ENCODE data around the gene TXNDC2.

Gene TXNDC2

GRCh38 chr18:9878783-9879242 lies 7.0 kb upstream of the TXNDC2 start:
- TF ChIP-seq CTCF (IDR thresholded peaks at IDR 0.05), result no peak
- H3K27ac Mint-ChIP-seq, result no peak overlapping the region
- H3K4me3 Mint-ChIP-seq, result no peak overlapping the region
- no peaks in the 10 kb centered on the region for H3K27me3 Mint-ChIP-seq (ENCODE audit: low read depth, poor library complexity)
- peaks cover 6% of the 10 kb centered on the region for H3K4me1 Mint-ChIP-seq
- no peaks in the 10 kb centered on the region for H3K9me3 Mint-ChIP-seq
- DNase-seq, result no peak
- H3K36me3 Mint-ChIP-seq (ENCODE audit: low read depth), result no peaks in the 10 kb centered on the region

GRCh38 chr18:9884090-9884489 lies 1.7 kb upstream of the TXNDC2 start:
- TF ChIP-seq CTCF (IDR thresholded peaks at IDR 0.05), result no peak
- Mint-ChIP-seq H3K4me3 (no peak overlapping the region), H3K9me3 (no peaks in the 10 kb centered on the region), H3K27ac (no peak overlapping the region), H3K36me3 (ENCODE audit: low read depth) (no peaks in the 10 kb centered on the region), H3K27me3 (ENCODE audit: low read depth, poor library complexity) (peaks cover 9% of the 10 kb centered on the region), H3K4me1 (peaks cover 3% of the 10 kb centered on the region)
- no peak for DNase-seq

- H3K4me3 Mint-ChIP-seq, result no peak overlapping the region
- no peaks in the 10 kb centered on the region for H3K9me3 Mint-ChIP-seq
- H3K27me3 Mint-ChIP-seq (ENCODE audit: low read depth, poor library complexity), result peaks cover 9% of the 10 kb centered on the region
- DNase-seq, result no peak
- H3K27ac Mint-ChIP-seq, result no peak overlapping the region
- no peak for TF ChIP-seq CTCF (IDR thresholded peaks at IDR 0.05)
- H3K4me1 Mint-ChIP-seq, result peaks cover 6% of the 10 kb centered on the region
- H3K36me3 Mint-ChIP-seq (ENCODE audit: low read depth), result no peaks in the 10 kb centered on the region
Measured at GRCh38 chr18:9884532-9885140, 1.1 kb upstream of the TXNDC2 start.

DNA sequence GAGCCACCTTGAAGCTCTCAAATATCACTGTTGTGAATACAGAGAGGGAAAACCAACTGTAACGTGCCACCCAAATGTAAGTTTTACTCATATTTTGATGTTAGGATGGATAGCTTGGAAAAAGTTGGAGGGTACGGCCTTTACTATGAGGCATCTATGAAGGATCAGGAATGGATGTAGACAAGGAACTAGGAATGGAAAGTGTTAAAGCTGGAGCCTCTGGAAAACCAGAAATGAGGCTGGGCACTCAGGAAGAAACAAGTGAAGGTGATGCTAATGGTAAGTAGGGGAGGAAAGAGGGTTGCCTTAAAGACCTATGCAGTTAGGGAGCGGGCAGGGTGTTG lies 204 bp downstream of the TXNDC2 start:
- Mint-ChIP-seq H3K4me1 (peaks cover 6% of the 10 kb centered on the region), H3K9me3 (no peaks in the 10 kb centered on the region), H3K36me3 (ENCODE audit: low read depth) (no peaks in the 10 kb centered on the region), H3K27ac (no peak overlapping the region), H3K27me3 (ENCODE audit: low read depth, poor library complexity) (peaks cover 13% of the 10 kb centered on the region), H3K4me3 (no peak overlapping the region)
- no peak for DNase-seq
- no peak for TF ChIP-seq CTCF (IDR thresholded peaks at IDR 0.05)

DNA sequence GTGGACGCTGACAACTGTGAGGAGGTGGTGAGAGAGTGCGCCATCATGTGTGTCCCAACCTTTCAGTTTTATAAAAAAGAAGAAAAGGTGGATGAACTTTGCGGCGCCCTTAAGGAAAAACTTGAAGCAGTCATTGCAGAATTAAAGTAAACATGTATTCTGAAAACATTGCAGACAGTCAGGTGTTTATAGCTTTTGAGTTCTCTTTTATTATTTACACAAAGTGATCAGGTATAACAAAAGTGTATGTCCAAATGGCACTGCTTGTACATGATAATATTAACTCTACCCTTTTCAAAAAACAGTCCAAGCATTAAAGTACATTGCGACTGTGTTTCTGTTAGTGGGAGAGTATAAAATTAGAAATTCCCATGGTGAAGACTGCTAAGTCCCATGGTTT lies 2.2 kb downstream of the TXNDC2 start:
- Mint-ChIP-seq H3K4me3 (no peak overlapping the region), H3K4me1 (peaks cover 6% of the 10 kb centered on the region), H3K27me3 (ENCODE audit: low read depth, poor library complexity) (peaks cover 15% of the 10 kb centered on the region), H3K27ac (no peak overlapping the region), H3K36me3 (ENCODE audit: low read depth) (no peaks in the 10 kb centered on the region), H3K9me3 (no peaks in the 10 kb centered on the region)
- DNase-seq, result no peak
- no peak for TF ChIP-seq CTCF (IDR thresholded peaks at IDR 0.05)

- H3K4me1 Mint-ChIP-seq, result peaks cover 6% of the 10 kb centered on the region
- H3K4me3 Mint-ChIP-seq, result no peak overlapping the region
- H3K36me3 Mint-ChIP-seq (ENCODE audit: low read depth), result no peaks in the 10 kb centered on the region
- H3K9me3 Mint-ChIP-seq, result no peaks in the 10 kb centered on the region
- H3K27ac Mint-ChIP-seq, result no peak overlapping the region
- TF ChIP-seq CTCF (IDR thresholded peaks at IDR 0.05), result no peak
- no peak for DNase-seq
- peaks cover 8% of the 10 kb centered on the region for H3K27me3 Mint-ChIP-seq (ENCODE audit: low read depth, poor library complexity)
Measured at GRCh38 chr18:9890196-9890595, 4.4 kb downstream of the TXNDC2 start.
